Activated CD8-positive, alpha-beta memory T cell treated with anti-CD3 and anti-CD28 coated beads, Interleukin-2, amount 50 U/mL, for 1 hour (primary cell): ENCODE results near the gene SOS1.
"Not testable (repeated sequence)": the region's sequence is repeated elsewhere in the genome, so short reads cannot be mapped to it uniquely, and the experiment has no call there.

Experiments
- DNase-seq: peaks from one replicate; pipeline ENCODE4 v3.0.0-alpha.2; 2020; ENCODE audit errors: extremely low read depth

The SOS1 gene

GRCh38 chr2:39099870-39100728 is 20.8 kb downstream of the SOS1 start:
- no peak for DNase-seq

- no peak for DNase-seq
These were observed 21.5 kb downstream of the SOS1 start for GRCh38 chr2:39099310-39099869.

GRCh38 chr2:39095624-39096023 is 25.2 kb downstream of the SOS1 start:
- no peak for DNase-seq

- no peak for DNase-seq
These were observed 26.0 kb downstream of the SOS1 start for GRCh38 chr2:39094717-39095363.

- DNase-seq = no peak
These were observed 27.5 kb downstream of the SOS1 start for GRCh38 chr2:39093218-39093898.

- no peak for DNase-seq
These were observed 29.3 kb downstream of the SOS1 start for GRCh38 chr2:39091543-39091942.

GRCh38 chr2:39091063-39091462 is 29.8 kb downstream of the SOS1 start:
- no peak for DNase-seq

- DNase-seq = no peak
These were observed 40.7 kb downstream of the SOS1 start for GRCh38 chr2:39080152-39080551.

- no peak for DNase-seq
These were observed 50.9 kb downstream of the SOS1 start for GRCh38 chr2:39069890-39070465.

- no peak for DNase-seq
These were observed 51.7 kb downstream of the SOS1 start for GRCh38 chr2:39069136-39069515.

- DNase-seq = no peak
These were observed 52.3 kb downstream of the SOS1 start for GRCh38 chr2:39068299-39069135.

- DNase-seq = no peak
These were observed 55.2 kb downstream of the SOS1 start for GRCh38 chr2:39065616-39066015.

GRCh38 chr2:39062320-39062719 is 58.5 kb downstream of the SOS1 start:
- no peak for DNase-seq

GRCh38 chr2:39061280-39061679 is 59.6 kb downstream of the SOS1 start:
- DNase-seq = no peak

- no peak for DNase-seq
These were observed 61.4 kb downstream of the SOS1 start for GRCh38 chr2:39059366-39059952.

- no peak for DNase-seq
These were observed 62.8 kb downstream of the SOS1 start for GRCh38 chr2:39058101-39058500.

GRCh38 chr2:39052665-39053064 is 68.2 kb downstream of the SOS1 start:
- not testable (repeated sequence) for DNase-seq

- DNase-seq = no peak
These were observed 70.7 kb downstream of the SOS1 start for GRCh38 chr2:39050109-39050508.

GRCh38 chr2:39039072-39039471 is 81.8 kb downstream of the SOS1 start:
- no peak for DNase-seq

- DNase-seq = no peak
These were observed 86.9 kb downstream of the SOS1 start for GRCh38 chr2:39033980-39034379.

GRCh38 chr2:39027421-39027820 is 93.4 kb downstream of the SOS1 start:
- no peak for DNase-seq
